HepG2 (cell line): ENCODE data around the gene IARS2. TPM values are rescaled to one million over a fixed set of nuclear protein-coding genes. Genes with fewer than 3 reads are reported as not detected.

Source experiments
- ATAC-seq: fragments of 200-7000 bp; cut with Tn5 transposase; 3 replicates; pipeline ENCODE4 v1.9.1; 2020; ENCODE audit warnings: mild to moderate bottlenecking, moderate library complexity
- BruUV-seq: library from RNA; stranded (reverse); fragments of 400-500 nt; replicated peaks from 2 replicates; lab custom pipeline; 2021; lab: Mats Ljungman, UMichigan
- CTCF ChIA-PET: fragments of 300-600 bp; formaldehyde crosslinking; extraction: SDS; loops from one replicate; lab custom pipeline; 2021; ENCODE audit warnings: low total read pairs, inconsistent platforms, low intra/inter-chr PET ratio; lab: Yijun Ruan, JAX
- POLR2A ChIA-PET: fragments of 350-600 bp; sonication (Branson Sonifier 250); formaldehyde crosslinking; loops from one replicate; lab custom pipeline; 2020; ENCODE audit warnings: antibody characterized with exemption, inconsistent platforms; lab: Yijun Ruan, JAX
- DNase-seq: peaks from one replicate; pipeline ENCODE4 v3.0.0-alpha.2; 2015; ENCODE audit warnings: low spot score
- FAIRE-seq: peaks from 3 replicates; lab custom pipeline; 2011; peaks lifted over from hg19 to GRCh38; lab: Jason Lieb, UNC
- H2AFZ ChIP-seq: one replicate; pipeline ENCODE4 v1.6.1; 2011; ENCODE audit warnings: low read length, inconsistent platforms
- H3K27ac ChIP-seq: fragments of 300-600 bp; 3 replicates; pipeline ENCODE4 v1.8.0; 2011; ENCODE audit warnings: mixed run types, mild to moderate bottlenecking, mixed read lengths, low read length, inconsistent platforms; ENCODE audit not compliant: insufficient read depth; ENCODE audit errors: extremely low read length
- H3K27me3 ChIP-seq, 2 experiments: fragments of 200-600 bp in 1 of 2; 2 replicates in 1 of 2; 3 replicates in 1 of 2; pipeline versions ENCODE4 v1.6.0 to v1.8.0; 2011; ENCODE audit warnings: low read length in 2 of 2, mild to moderate bottlenecking in 2 of 2, moderate library complexity in 2 of 2, inconsistent platforms in 1 of 2; ENCODE audit not compliant: insufficient read depth in 2 of 2, control insufficient read depth in 1 of 2
- H3K36me3 ChIP-seq, 2 experiments: fragments of 200-600 bp in 1 of 2; replicated peaks in 1 of 2; 2 replicates in 1 of 2; 3 replicates in 1 of 2; pipeline versions ENCODE4 v1.5.1 to v1.8.0; 2011; ENCODE audit warnings: low read length in 2 of 2, inconsistent platforms in 1 of 2; ENCODE audit not compliant: insufficient read depth in 2 of 2, control insufficient read depth in 1 of 2
- H3K4me1 ChIP-seq: 2 replicates; pipeline ENCODE4 v1.5.1; 2012; ENCODE audit warnings: low read length, inconsistent platforms; ENCODE audit not compliant: insufficient read depth
- H3K4me2 ChIP-seq: 2 replicates; pipeline ENCODE4 v1.6.0; 2011; ENCODE audit warnings: low read depth, low read length, inconsistent platforms
- H3K4me3 ChIP-seq, 3 experiments: fragments of 200-600 bp in 1 of 3; sonication (generic), shearing (Covaris generic) in 1 of 3; replicated peaks in 1 of 3; 2 replicates each; pipeline ENCODE4 v1.5.1; 2011 to 2016; ENCODE audit warnings: low read length in 3 of 3, inconsistent platforms in 2 of 3, low read depth in 2 of 3, mild to moderate bottlenecking in 2 of 3, control low read depth in 1 of 3, mixed read lengths in 1 of 3; ENCODE audit not compliant: insufficient read depth in 1 of 3
- H3K79me2 ChIP-seq: one replicate; pipeline ENCODE4 v1.6.1; 2011; ENCODE audit warnings: low read length, inconsistent platforms; ENCODE audit not compliant: insufficient read depth
- H3K9ac ChIP-seq: 2 replicates; pipeline ENCODE4 v1.6.0; 2011; ENCODE audit warnings: mild to moderate bottlenecking, low read depth, low read length, inconsistent platforms; ENCODE audit not compliant: insufficient read depth
- H3K9me3 ChIP-seq: 2 replicates; pipeline ENCODE4 v1.5.1; 2012; ENCODE audit warnings: mild to moderate bottlenecking, low read length
- H4K20me1 ChIP-seq: 2 replicates; pipeline ENCODE4 v1.6.0; 2011; ENCODE audit warnings: inconsistent platforms, mild to moderate bottlenecking, low read length, moderate library complexity; ENCODE audit not compliant: insufficient read depth
- ATF7 ChIP-seq, 2 experiments: fragments of 450-650 bp in 1 of 2; sonication (generic) in 1 of 2; formaldehyde crosslinking in 1 of 2; IDR thresholded peaks; 2 replicates each; pipeline versions ENCODE4 v1.4.0 to v1.6.1; 2016 to 2020; ENCODE audit warnings: antibody characterized with exemption in 1 of 2, mild to moderate bottlenecking in 1 of 2, missing genetic modification reagents in 1 of 2
- BCL6 ChIP-seq: IDR thresholded peaks from 2 replicates; pipeline ENCODE4 v1.6.1; 2016; ENCODE audit warnings: missing genetic modification reagents, missing compliant biosample characterization
- BORCS8-MEF2B ChIP-seq: sonication (generic); formaldehyde crosslinking; IDR thresholded peaks from 2 replicates; pipeline ENCODE4 v1.8.0; 2022; ENCODE audit warnings: mild to moderate bottlenecking, missing genetic modification reagents
- CENPX ChIP-seq: sonication (generic); formaldehyde crosslinking; IDR thresholded peaks from 2 replicates; pipeline ENCODE4 v1.9.0; 2021; ENCODE audit warnings: mild to moderate bottlenecking, missing genetic modification reagents, moderate library complexity
- MAFF ChIP-seq: IDR thresholded peaks from 2 replicates; pipeline ENCODE4 v1.6.1; 2011; ENCODE audit warnings: low read depth, low read length, improper control_type of control experiment
- MAFK ChIP-seq, 2 experiments: IDR thresholded peaks in 1 of 2; conservative IDR thresholded peaks in 1 of 2; 2 replicates each; pipeline ENCODE4 v1.6.1; 2011; ENCODE audit warnings: improper control_type of control experiment in 2 of 2, low read length in 2 of 2
- PAWR ChIP-seq: sonication (generic); formaldehyde crosslinking; IDR thresholded peaks from 2 replicates; pipeline ENCODE4 v1.4.0; 2020; ENCODE audit warnings: missing genetic modification reagents, mild to moderate bottlenecking, borderline replicate concordance
- PAX8 ChIP-seq: sonication (generic); formaldehyde crosslinking; IDR thresholded peaks from 2 replicates; pipeline ENCODE4 v1.8.0; 2022; ENCODE audit warnings: mild to moderate bottlenecking, missing genetic modification reagents, borderline replicate concordance
- SPEN ChIP-seq: sonication (generic); formaldehyde crosslinking; IDR thresholded peaks from 2 replicates; pipeline ENCODE4 v1.5.1; 2020; ENCODE audit warnings: low read depth, mild to moderate bottlenecking, missing genetic modification reagents
- ZNF296 ChIP-seq: sonication (generic); formaldehyde crosslinking; conservative IDR thresholded peaks from 2 replicates; pipeline ENCODE4 v1.5.0; 2020; ENCODE audit warnings: mild to moderate bottlenecking, missing genetic modification reagents
- ZNF678 ChIP-seq: sonication (generic); formaldehyde crosslinking; IDR thresholded peaks from 2 replicates; pipeline ENCODE4 v1.4.0; 2020; ENCODE audit warnings: mild to moderate bottlenecking, missing genetic modification reagents
- ZNF737 ChIP-seq: sonication (generic); formaldehyde crosslinking; IDR thresholded peaks from 2 replicates; pipeline ENCODE4 v1.5.0; 2020; ENCODE audit warnings: missing genetic modification reagents, mild to moderate bottlenecking, borderline replicate concordance
- ZSCAN12 ChIP-seq: sonication (generic); formaldehyde crosslinking; IDR thresholded peaks from 2 replicates; pipeline ENCODE4 v1.9.0; 2021; ENCODE audit warnings: mild to moderate bottlenecking, missing genetic modification reagents
- WGBS: methylation state at CpG from one replicate; pipeline ENCODE4 v1.1.6; 2017; ENCODE audit warnings: low lambda C conversion rate; 5-methylcytosine and 5-hydroxymethylcytosine counted together
- in situ Hi-C: cut with HindIII; loops from 2 replicates; pipeline ENCODE4 v1.10.0; 2017; ENCODE audit warnings: low pct_unique_long_range_greater_than_20kb; ENCODE audit not compliant: extremely low pct_ligation_motif_present
- intact Hi-C: fragments of 100-400 bp; cut with micrococcal nuclease; formaldehyde crosslinking; loops from one replicate; pipeline ENCODE4 v1.10.0; 2022; ENCODE audit not compliant: unreplicated experiment
- polyA plus RNA-seq, 8 experiments: library from polyadenylated mRNA; depleted of rRNA in 3 of 8; stranded (reverse) in 7 of 8; unstranded in 1 of 8; fragments of >200 nt; fragmentation: Illumina TruSeq in 4 of 8; extraction: Trizol in 4 of 8; gene quantifications; 2 replicates each; pipeline versions ENCODE4 v1.2.1 to v1.2.3, GENCODE V29; 2011 to 2016; ENCODE audit warnings: low read depth in 4 of 8, missing spikeins in 1 of 8, mixed read lengths in 1 of 8; ENCODE audit not compliant: insufficient read depth in 1 of 8
- total RNA-seq, 5 experiments: library from RNA; depleted of rRNA; stranded (reverse); fragments of >200 nt; fragmentation: Illumina TruSeq; extraction: Trizol; gene quantifications; 2 replicates each; pipeline ENCODE4 v1.2.3, GENCODE V29; 2016; ENCODE audit warnings: low read depth in 1 of 5
- TF ChIP-seq, protein P1 (sequence below): sonication (generic); formaldehyde crosslinking; conservative IDR thresholded peaks from 2 replicates; pipeline ENCODE4 v1.4.0; 2020; ENCODE audit warnings: missing genetic modification reagents
- TF ChIP-seq, protein P2 (sequence below): IDR thresholded peaks from 2 replicates; pipeline ENCODE4 v1.6.1; 2012; ENCODE audit warnings: inconsistent platforms

Gene IARS2
- total and polyA plus RNA-seq, 2 of the 13 experiments (the other 11 are each of a cell fraction or from before 2014, with no cell fraction given) = 28.6 to 122 TPM

DNA sequence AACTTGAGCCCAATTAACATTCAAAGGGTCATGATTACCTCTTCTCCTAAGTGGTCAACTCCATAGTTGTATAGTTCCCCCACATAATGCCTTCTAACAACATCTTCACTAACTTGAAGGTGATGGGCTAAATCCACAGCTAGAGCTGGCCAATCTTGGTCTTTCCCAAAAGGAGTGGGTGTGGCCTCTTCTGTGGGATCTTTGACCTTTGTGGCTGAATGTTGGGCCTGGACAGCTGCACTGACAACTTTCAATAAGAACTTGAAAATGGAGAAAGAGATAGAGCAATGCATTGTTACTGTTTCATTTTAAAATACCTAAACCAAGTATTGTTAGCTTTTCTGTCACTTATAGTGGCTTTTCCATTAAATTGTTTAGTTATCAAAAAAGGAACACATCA, 59.2 kb downstream of the IARS2 start:
- no peak for FAIRE-seq
- POLR2A ChIA-PET = no interaction called here

DNA sequence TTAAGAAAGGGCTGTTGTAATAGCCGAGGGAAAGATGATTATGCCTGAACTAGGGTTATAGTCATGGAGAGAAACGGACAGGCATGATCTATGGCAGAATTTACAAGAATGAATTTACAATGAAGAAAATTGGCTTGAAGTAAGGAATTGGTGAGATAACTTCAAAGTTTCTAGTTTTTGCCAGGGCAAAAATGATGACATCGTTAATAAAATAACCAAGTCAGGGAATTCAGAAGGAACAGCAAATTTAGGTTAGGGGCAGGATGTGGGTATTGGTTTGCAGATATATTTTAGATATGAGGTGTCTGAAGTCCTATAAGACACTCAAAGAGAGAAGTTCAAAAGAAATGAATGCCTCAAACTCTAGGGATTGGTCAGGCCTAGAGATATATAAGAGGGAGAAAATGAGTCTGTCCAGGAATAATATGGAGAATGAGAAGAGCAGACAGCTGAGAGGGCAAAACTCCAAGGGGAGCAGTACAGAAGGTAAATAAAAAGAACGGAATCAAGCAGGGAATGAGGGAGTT, 62.8 kb downstream of the IARS2 start:
- POLR2A ChIA-PET = no interaction called here
- DNase-seq (no peak), ATAC-seq (no peak), FAIRE-seq (no peak)
- Histone ChIP-seq H2AFZ (no peak overlapping the region), H4K20me1 (no peaks in the 10 kb centered on the region), H3K79me2 (no peaks in the 10 kb centered on the region), H3K36me3 (peaks cover 7 to 29% of the 10 kb centered on the region in 2 experiments; a peak in 4 of 5 replicates), H3K9ac (no peak overlapping the region), H3K4me2 (no peak overlapping the region), H3K27ac (no peak overlapping the region), H3K27me3 (no peaks in the 10 kb centered on the region), H3K4me3 (no peak overlapping the region), H3K4me1 (no peaks in the 10 kb centered on the region), H3K9me3 (no peaks in the 10 kb centered on the region)
- CTCF ChIA-PET = no interaction called here
- in situ Hi-C loops (no loop called here), intact Hi-C loops (no loop called here)
- BruUV-seq = no TSS peak
- WGBS = 95% methylated on average over 4 of the region's 4 CpGs
- TF ChIP-seq MAFF = peak; percentile 87
- TF ChIP-seq MAFK (conservative IDR thresholded peaks at IDR 0.05 in 1 of 2, IDR thresholded peaks at IDR 0.05 in 1 of 2; ENCODE audit: low read length in 2 of 2) = peak; percentile 57 to 82; a peak in 3 of 4 replicates
- no peak for TF ChIP-seq BORCS8-MEF2B (CRISPR knock-in tag)
- TF ChIP-seq ZNF678 (CRISPR knock-in tag) = no peak
- TF ChIP-seq, protein P1, sequence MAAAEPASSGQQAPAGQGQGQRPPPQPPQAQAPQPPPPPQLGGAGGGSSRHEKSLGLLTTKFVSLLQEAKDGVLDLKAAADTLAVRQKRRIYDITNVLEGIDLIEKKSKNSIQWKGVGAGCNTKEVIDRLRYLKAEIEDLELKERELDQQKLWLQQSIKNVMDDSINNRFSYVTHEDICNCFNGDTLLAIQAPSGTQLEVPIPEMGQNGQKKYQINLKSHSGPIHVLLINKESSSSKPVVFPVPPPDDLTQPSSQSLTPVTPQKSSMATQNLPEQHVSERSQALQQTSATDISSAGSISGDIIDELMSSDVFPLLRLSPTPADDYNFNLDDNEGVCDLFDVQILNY (CRISPR knock-in tag) = no peak
- peak; percentile 68 for TF ChIP-seq ATF7 (IDR thresholded peaks at IDR 0.05)
- no peak for TF ChIP-seq ATF7 (CRISPR knock-in tag; IDR thresholded peaks at IDR 0.05)

More for the DNA sequence above, 59.2 kb downstream of the IARS2 start:
- Histone ChIP-seq H3K79me2 (no peaks in the 10 kb centered on the region), H3K9ac (no peak overlapping the region), H2AFZ (no peak overlapping the region), H3K4me1 (no peaks in the 10 kb centered on the region), H3K9me3 (no peaks in the 10 kb centered on the region), H3K4me3 (no peak overlapping the region), H4K20me1 (no peaks in the 10 kb centered on the region; the same call in 1 of the 2 replicates), H3K36me3 (peaks cover 7 to 33% of the 10 kb centered on the region in 2 experiments), H3K27ac (no peak overlapping the region), H3K4me2 (no peak overlapping the region), H3K27me3 (no peaks in the 10 kb centered on the region)
- intact Hi-C loops = no loop called here
- ATAC-seq (no peak), DNase-seq (no peak)
- in situ Hi-C loops = no loop called here
- CTCF ChIA-PET = no interaction called here
- TF ChIP-seq ZSCAN12 (CRISPR knock-in tag) = no peak
- no peak for TF ChIP-seq ZNF737 (CRISPR knock-in tag)
- no peak for TF ChIP-seq PAX8 (CRISPR knock-in tag)
- no peak for TF ChIP-seq ZNF296 (CRISPR knock-in tag)
- no peak for TF ChIP-seq CENPX (CRISPR knock-in tag)
- no peak for TF ChIP-seq BCL6 (CRISPR knock-in tag)
- no peak for TF ChIP-seq PAWR (CRISPR knock-in tag)
- TF ChIP-seq, protein P2, sequence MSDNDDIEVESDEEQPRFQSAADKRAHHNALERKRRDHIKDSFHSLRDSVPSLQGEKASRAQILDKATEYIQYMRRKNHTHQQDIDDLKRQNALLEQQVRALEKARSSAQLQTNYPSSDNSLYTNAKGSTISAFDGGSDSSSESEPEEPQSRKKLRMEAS = no peak
- no peak for TF ChIP-seq SPEN (CRISPR knock-in tag)
- no TSS peak for BruUV-seq
